Measurements from ENCODE around the gene NXN. TPM values are rescaled to one million over a fixed set of nuclear protein-coding genes. Genes with fewer than 3 reads are reported as not detected.
A peak's percentile ranks its signal among the peaks of the same experiment; 100 is the strongest.

Gene NXN
- total and polyA plus RNA-seq, 7 donors: 33.4 to 92.5 (median 73.8) TPM

- TF ChIP-seq, protein P1, sequence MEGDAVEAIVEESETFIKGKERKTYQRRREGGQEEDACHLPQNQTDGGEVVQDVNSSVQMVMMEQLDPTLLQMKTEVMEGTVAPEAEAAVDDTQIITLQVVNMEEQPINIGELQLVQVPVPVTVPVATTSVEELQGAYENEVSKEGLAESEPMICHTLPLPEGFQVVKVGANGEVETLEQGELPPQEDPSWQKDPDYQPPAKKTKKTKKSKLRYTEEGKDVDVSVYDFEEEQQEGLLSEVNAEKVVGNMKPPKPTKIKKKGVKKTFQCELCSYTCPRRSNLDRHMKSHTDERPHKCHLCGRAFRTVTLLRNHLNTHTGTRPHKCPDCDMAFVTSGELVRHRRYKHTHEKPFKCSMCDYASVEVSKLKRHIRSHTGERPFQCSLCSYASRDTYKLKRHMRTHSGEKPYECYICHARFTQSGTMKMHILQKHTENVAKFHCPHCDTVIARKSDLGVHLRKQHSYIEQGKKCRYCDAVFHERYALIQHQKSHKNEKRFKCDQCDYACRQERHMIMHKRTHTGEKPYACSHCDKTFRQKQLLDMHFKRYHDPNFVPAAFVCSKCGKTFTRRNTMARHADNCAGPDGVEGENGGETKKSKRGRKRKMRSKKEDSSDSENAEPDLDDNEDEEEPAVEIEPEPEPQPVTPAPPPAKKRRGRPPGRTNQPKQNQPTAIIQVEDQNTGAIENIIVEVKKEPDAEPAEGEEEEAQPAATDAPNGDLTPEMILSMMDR (IDR thresholded peaks at IDR 0.05): no peak
- 54 to 61% (median 57%) methylated on average over 5 of the region's 5 CpGs for WGBS, 3 donors
- H3K4me1 ChIP-seq: peaks cover 37% of the 10 kb centered on the region
- no peak overlapping the region for H3K4me3 ChIP-seq
- no peaks in the 10 kb centered on the region for H3K9me3 ChIP-seq
- no peaks in the 10 kb centered on the region for H3K27me3 ChIP-seq (ENCODE audit: insufficient read depth in 3 of 3, low read length in 2 of 3)
- intact Hi-C loops (cut with DNase I): loop anchor here (5.0 to 10.0 kb wide), 2 partner anchors 54 to 77 kb away; partner anchors contain the start of gene NXN (in 2 of the 2)
- peak overlapping the region; percentile 98 for H3K27ac ChIP-seq
- no peak for ATAC-seq
- no peaks in the 10 kb centered on the region for H3K36me3 ChIP-seq (ENCODE audit: insufficient read depth in 1 of 2, low read depth in 1 of 2)
- no peak for DNase-seq
Measured at GRCh38 chr17:900336-900934, 79.1 kb downstream of the NXN start.

DNA sequence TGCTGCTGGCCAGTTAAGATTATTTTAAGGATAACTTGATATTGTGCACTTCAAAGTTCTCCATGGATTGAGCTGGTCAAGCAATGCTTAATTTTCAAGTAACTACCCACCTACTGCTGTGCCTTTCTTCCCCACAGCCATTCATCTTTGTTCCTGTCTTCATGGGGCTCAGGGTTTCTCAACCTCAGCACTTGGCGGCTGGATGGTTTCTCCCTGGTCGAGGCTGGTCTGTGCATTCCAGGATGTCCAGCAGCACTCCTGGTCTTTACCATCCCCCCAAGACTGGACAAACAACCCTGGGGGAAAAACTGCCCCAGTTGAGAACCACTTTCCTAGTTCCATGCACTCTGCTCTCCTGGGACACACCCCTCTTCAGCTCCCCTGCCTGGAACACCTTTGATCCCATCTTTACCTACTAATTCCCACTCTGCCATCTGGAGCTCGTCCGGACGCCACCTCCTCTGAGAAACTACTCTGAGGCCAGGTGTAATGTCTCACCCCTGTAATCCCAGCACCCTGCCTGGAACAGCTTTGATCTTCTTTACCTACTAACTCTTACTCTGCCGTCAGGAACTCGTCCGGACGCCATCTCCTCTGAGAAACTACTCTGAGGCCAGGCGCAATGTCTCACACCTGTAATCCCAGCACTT, 81.5 kb downstream of the NXN start:
- intact Hi-C loops (cut with DNase I): no loop called here
- Histone ChIP-seq H3K4me3 (no peak overlapping the region), H3K36me3 (ENCODE audit: insufficient read depth in 1 of 2, low read depth in 1 of 2) (no peaks in the 10 kb centered on the region), H3K9me3 (no peaks in the 10 kb centered on the region), H3K4me1 (peaks cover 38% of the 10 kb centered on the region), H3K27ac (peak overlapping the region; percentile 81), H3K27me3 (ENCODE audit: insufficient read depth in 3 of 3, low read length in 2 of 3) (no peaks in the 10 kb centered on the region)
- ATAC-seq (no peak), DNase-seq (no peak)
- TF ChIP-seq, protein P1 (IDR thresholded peaks at IDR 0.05): no peak
- 87 to 93% (median 92%) methylated on average over 10 of the region's 10 CpGs for WGBS, 3 donors

DNA sequence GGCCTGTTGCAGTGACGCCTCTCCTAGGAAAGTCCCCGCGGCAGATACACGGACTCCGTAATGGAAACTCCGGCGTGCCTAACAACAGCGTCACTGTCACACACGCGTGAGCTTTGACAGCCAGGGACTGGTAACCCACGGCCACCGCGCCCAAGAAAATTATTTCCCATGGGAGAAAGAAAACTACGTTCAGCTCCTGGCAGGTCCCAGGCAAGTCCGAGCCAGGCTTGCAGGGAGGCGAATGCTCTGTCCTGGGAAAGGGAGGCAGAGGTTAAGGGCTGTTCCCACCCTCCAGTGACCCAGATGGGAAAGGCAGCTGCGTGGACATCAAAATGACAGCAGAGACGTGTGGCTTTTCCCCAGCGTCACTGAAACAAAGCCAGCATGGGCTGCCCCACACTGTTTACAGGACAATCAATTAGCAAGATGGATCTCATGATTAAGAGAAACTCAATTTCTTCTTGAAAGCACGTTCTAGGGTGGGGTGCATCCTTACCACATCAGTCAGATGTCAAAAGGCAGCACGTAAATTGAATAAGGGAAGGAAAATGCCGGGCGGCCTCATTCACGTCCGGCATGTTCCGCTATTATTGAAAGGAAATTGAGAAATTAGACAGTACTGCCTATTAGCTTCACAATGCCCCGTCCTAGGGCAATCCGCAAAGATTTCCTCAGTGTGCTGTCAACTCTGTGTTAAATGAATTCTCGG, 82.5 kb downstream of the NXN start:
- H3K27me3 ChIP-seq (ENCODE audit: insufficient read depth in 3 of 3, low read length in 2 of 3): no peaks in the 10 kb centered on the region
- peaks cover 45% of the 10 kb centered on the region for H3K4me1 ChIP-seq
- TF ChIP-seq, protein P1 (IDR thresholded peaks at IDR 0.05): no peak
- peak; percentile 24 to 60 (median 48) for ATAC-seq
- H3K9me3 ChIP-seq: no peaks in the 10 kb centered on the region
- peak; percentile 43 to 80 for DNase-seq
- no peaks in the 10 kb centered on the region for H3K36me3 ChIP-seq (ENCODE audit: insufficient read depth in 1 of 2, low read depth in 1 of 2)
- intact Hi-C loops (cut with DNase I): no loop called here
- peak overlapping the region; percentile 36 for H3K4me3 ChIP-seq
- peak overlapping the region; percentile 81 for H3K27ac ChIP-seq
- 19 to 29% (median 27%) methylated on average over 29 of the region's 29 CpGs for WGBS, 3 donors

GRCh38 chr17:896454-896853, 83.1 kb downstream of the NXN start:
- TF ChIP-seq, protein P1 (IDR thresholded peaks at IDR 0.05): no peak
- Histone ChIP-seq H3K36me3 (ENCODE audit: insufficient read depth in 1 of 2, low read depth in 1 of 2) (no peaks in the 10 kb centered on the region), H3K4me3 (peak overlapping the region; percentile 36), H3K9me3 (no peaks in the 10 kb centered on the region), H3K27me3 (ENCODE audit: insufficient read depth in 3 of 3, low read length in 2 of 3) (no peaks in the 10 kb centered on the region), H3K27ac (peak overlapping the region; percentile 81), H3K4me1 (peaks cover 40% of the 10 kb centered on the region)
- DNase-seq (no peak), ATAC-seq (no peak)
- WGBS, 3 donors: 64 to 80% (median 71%) methylated on average over 14 of the region's 14 CpGs
- intact Hi-C loops (cut with DNase I): no loop called here

Measured in psoas muscle (tissue), 8 donors.